Stimulated activated CD4-positive, alpha-beta T cell treated with anti-CD3 and anti-CD28 coated beads, TNF-alpha, amount 100 ng/mL, for 24 hours (primary cell): ENCODE data around the gene MLYCD.

Experiments used
- DNase-seq, 3 experiments: peaks; one replicate each; pipeline ENCODE4 v3.0.0-alpha.2; 2020; ENCODE audit warnings: low read depth in 3 of 3

The MLYCD gene

DNA sequence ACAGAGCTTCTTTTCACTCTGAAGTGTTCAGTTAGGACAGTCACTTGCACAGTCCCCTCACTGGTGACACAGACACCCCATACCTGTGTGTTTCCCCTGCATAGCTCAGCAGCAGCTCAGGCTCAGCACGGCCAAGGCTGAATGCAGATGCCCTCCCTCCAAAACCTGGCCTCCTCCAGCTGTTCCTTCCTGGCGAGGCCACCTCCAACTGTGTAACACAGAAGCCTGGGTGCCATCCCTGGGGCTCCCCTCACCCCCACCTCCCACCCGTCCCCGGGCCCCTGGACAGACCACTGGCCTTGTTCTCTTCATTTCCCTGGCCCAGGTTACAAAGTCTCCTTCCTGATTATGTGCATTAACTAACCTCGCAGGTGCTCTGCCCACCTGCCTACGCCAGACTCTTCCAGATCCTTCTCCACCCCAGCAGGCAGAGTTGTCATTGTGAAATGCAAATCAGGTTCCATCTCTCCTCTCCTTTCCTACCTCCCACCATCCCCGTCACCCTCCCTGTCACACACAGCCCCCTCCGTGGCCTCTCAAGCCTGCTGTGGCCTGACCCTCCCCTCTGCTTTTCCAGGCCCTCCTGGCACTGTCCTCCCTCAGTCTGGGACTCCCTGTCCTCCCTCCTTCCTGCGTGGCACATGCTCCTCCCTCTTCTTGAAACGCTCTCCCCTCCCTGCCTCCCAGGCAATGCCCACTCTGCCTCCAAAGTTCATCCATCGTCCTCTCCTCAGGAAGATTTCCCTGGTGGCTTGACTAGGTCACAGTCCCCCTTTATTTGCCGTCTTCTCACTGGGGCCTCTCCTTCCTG is 26.4 kb downstream of the MLYCD start:
- DNase-seq: no peak

DNA sequence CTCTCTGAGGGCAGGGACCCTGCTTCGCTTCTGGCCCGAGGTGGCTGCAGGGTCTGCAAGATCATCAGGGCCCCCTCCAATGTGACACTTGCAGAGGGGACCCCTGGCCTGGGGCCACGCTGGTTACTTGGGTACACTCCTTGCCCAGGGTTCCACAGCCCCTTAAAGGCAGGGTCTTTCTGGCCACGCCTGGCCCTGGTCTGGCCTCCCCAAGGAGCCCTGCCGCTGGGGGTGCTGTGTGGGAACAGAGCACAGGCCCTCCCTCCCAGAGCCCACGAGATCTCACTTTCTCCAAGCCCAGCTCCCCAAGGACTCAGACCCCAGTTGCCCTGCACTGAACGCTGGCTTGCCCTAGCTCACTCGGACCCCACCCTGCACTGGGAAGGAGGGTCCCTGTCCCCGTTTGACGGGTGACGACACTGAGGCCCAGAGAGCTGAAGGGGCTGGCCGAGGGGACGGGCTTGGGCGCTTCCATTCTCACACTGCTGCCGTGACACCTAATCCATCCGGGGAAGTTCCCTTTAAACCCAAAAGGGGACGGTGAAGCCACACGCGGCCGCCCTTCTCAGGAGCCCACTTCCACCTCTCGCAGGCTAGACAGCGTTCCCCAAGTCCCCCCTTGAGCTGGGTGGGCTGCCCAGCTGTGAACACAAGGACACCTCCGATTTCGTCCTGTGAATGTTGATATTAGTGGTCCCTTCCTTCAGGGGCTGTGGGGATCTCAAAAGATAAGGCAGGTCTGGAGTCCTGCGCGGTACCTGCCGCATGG is 27.2 kb downstream of the MLYCD start:
- DNase-seq: no peak

DNA sequence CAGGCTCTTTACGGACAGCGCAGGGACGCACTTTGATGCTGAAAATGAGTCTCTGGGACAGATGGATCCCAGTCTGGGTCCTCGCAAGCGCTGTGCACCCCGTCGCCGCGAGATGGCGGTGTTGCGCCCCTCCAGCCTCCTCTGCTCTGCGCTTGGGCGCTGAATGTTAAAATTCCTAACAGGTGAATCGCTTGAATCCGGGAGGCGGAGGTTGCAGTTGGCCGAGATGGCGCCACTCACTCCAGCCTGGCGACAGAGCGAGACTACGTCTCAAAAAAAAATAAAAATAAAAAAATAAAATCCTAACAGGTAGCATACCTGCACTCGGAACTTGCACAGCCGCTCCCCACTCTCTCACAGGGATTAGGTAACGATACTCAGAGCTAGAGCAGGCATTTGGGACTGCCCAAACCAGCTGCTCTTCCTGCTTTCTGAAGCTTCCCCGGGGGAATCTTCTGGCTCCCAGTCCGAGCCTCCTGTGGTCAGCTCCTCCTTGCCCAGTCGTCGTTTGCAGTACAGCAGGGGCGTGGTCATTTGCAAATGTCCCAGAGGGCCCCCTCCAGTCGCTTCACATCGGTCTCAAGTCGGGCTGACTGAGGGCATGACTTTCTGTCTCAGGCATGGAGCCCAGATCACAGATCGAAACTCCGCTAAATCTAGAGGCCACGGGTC is 27.9 kb downstream of the MLYCD start:
- peak; percentile 34 to 66 (median 35) for DNase-seq

DNA sequence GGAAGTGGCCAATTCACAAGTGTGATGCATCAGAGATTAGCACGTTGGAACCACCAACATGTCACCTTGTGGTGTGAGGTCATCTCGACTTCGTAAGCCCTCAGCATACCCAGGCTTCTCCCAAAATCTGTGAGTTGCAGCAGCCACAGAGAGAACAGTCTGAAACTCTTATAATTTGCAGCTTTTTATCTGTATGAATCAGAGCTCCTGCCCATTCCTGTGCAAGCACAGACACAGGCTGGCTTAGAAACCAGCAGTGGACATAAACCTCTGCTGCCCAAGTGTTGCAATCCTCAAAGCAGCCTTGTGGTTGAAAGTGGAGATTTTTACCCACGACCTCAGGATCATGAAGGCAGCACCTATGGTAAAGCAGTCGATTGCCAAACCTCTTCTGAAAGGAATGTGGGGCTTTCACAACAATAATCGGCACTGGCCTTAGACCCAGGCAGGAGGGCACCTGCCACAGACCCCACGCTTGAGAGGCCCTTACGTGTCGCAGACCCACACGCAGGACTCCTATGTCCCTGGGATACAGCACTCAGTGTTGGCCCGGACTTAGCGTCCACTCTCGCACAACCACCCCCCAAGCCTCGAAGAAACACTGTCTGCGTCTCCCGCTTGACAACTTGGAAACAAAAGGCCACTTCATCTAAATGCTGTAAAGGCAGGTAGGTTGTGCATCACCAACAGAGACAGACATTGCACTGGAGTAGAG is 29.6 kb downstream of the MLYCD start:
- no peak for DNase-seq

DNA sequence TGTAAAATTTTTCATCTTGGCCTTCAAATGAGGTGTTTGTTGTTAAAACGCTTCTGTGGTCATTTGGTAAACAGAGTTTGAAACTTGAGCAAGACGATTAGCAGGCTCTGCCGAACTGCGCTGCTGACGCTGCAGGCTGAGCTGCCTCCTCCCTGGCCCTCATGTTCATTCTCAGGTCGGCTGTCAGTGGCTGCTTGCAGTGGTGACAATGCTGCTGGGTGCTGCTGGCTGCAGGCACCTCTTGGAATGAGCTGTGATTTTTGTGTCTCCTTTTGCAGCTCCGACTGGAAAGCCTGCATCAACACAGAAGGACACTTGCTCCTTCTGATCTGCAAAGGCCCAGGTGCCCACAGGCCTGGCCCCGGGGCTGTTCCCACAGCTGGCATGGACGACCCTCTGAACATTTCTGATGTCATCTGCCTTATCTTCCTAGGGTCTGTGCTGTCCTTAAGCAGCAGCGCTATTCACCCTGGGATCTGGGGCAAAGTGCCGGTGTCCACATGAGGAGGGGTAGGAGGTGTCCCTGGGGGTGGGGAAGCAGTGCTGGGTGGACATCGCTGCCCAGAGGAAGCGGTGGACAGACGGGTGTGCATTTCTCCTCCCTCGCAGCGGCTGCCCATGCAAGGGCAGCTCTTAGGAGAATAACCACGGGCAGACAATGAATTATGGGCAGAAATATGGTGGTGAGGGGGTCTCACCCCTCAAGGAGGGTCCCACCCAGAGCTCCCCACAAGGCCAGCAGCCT is 31.1 kb downstream of the MLYCD start:
- DNase-seq: no peak

DNA sequence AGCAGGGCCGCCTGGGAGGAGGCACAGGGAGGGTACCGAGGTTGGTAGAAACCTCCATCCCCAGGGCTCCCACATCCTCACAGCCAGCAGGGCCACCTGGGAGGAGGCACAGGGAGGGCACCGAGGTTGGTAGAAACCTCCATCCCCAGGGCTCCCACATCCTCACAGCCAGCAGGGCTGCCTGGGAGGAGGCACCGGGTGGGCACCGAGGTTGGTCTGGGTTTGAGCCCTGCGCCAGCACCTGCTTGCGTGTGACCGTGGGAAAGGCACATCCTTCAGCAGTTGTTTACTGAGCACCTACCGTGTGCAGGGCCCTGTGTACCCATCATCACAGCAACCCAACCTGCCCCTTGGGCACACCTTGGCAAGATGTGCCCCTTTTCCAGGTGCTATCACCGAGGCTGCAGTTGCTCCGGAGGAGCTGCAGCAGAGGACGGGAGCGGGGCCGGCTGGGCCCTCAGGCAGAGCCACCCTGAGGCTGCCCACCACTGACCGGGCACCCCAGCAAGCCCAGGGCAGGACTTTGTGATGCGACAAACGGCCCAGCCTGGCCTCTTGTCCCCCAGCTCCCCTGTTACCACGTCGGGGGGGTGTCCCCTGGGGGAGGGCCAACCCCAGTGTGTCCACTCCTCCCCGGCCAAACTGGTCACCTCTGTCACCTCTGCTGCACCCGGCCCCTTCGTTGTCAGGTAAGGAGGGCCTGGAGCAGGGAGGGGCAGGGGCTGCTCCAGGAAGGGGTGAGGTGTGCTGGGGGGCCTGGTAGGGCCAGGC is 32.0 kb downstream of the MLYCD start:
- no peak for DNase-seq

DNA sequence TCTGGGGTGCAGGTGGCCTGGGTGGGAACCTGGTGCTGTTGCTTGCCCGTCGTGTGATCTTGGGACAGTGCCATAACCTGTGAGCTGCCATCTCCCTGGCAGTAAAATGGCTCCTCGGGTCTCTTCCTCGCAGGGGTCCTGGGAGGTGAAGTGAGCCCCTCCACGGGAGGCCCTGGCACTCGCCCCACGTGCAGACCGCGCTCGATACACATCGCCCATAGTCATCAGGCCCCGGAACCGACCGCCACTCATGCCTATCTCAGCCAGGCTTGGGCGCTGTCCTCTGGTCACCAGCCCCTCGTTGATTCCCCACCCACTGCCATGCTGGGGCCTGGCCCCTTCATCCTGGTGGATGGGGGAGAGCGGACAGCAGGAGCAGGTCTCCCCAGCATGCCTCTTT is 32.6 kb downstream of the MLYCD start:
- no peak for DNase-seq

DNA sequence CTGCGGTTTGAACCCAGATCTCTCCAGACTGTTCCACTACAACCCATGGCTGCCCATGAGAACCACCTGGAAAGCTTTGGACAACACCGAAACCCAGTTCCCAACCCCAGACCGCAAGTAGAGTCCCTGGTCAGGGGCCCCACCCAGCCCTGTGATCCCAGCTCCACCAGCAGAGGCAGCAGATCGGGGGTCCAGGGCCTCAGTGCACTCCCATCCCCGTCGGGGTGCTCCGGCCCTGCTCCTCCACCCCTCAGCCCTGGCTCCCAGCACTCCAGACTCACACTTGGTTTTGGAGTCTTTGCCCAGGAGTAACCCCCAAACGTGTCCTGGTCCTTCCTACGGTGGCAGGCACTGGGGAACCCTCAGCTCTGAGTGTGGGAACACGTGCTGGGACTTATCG is 33.4 kb downstream of the MLYCD start:
- DNase-seq: no peak

DNA sequence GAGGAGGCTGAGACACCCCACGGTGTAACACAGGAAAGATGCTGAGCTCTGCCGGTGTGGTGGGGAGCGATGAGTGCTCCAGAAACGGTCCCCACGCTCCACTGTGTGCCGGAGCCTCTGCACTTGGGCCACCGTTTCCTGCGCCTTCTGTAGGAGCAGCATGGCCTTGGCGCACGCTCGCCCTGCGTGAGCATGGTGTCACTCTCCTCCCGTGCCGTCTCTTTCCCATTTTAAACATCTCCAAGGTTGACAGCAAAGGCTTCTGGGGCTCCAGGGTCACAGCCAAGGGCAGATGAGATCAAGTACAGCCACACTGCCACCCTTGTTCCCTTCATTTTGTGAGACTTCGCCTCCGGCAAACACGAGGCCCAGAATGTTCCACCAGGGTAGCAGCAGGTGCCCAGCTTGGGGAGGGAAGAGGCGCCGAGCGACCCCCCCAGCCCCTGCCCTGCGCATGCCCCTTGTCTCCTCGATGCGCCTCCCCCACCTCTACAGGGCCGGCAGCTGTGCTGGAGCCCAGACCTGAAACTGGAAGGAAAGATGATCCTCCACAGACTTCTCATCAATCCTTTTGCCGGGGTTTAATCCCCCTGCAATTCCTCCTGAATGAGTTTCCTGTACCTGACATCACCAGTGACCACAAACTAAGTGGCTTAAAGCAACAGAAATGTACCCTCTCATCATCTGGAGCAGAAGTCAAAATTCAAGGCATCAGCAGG is 34.2 kb downstream of the MLYCD start:
- DNase-seq: no peak

DNA sequence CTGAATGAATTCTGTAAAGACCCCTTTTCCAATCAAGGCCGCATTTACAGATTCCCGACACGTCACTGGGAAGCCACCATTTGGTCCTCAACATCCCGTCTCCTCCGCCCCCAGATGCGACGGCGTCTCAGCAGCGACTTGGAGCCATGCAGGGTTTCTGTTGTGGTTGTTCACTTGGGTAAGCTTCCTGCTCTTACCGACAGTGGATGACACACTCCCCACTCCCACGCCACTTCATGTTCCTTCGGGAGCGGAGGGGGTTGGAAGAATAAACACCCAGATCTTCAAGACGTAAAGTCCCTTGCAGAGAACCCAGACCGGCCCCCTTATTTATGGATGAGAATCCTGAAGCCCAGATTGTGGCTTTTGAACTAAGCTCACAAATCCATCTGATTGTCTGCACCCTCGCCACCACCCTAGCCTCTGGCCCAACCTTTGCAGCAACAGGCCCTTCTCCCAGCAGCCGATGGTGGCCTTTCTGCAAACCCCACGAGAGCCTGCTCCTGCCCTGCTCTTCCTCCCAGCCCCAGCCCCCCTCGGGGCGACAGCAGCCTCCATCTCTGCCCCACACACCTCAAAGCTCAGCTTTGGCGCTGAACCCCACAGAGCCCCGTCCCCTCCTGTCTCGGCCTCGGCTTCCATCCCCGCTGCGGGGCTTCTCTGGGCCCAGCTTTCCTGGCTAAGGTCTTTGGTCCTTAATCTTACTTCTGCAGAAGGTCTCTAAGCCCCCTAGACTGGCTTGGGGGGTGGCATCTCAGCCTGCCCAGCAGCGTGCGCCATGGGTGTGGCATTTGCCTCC is 35.2 kb downstream of the MLYCD start:
- no peak for DNase-seq

DNA sequence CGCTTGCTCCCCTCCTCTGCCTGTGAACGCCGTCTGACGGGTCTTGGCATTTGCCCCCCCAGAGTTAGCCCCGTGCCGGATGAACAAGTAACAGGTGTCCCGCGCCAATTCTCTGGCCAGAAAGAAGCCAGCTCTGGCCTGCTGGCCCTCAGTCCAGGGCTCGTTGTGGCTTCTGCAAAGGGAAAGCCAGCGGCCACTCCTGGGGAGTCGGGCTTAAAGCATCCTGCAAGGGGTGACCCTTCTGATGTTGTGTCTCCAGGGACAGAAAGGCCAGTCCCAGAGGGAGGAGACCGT is 35.7 kb downstream of the MLYCD start:
- DNase-seq: no peak

DNA sequence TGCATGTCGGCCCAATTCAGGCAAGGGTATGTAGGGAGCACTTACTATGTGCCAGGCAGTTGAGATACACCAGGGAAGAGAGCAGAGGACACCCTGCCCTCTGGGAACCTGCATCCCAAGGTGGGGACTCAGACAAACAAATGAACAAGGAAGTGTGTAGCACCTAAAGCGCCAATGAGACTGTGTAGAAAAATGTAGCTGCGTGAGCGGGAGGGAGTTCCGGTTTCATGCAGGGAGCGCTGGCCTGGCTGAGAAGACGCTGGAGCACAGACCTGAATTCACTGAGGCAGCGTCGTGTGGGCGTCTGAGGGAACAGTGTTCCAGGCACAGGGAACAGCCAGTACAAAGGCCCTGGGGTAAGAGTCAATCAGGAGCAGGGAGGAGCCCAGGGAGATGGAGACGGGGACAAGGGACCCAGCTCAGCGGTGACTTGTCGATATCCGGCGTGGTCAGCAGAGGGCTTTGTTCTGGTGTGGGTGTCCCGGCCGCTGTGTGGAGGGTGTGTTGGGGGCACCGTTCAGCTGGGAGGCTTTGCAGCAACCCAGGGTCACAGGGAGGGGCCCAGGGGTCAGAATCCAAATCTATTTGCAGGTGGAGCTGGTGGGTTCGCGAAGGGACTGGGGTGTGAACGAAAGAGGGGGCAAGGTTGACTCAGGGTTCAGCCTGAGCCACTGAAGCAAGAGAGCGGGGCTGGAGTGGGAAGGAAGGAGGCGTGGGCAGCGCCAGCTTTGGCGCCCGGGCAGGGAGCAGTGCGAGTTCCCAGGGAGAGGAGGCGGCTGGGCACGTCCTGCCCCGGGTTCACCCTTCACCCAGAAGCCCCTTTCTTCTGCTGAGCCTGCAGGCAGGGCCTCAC is 36.3 kb downstream of the MLYCD start:
- no peak for DNase-seq

DNA sequence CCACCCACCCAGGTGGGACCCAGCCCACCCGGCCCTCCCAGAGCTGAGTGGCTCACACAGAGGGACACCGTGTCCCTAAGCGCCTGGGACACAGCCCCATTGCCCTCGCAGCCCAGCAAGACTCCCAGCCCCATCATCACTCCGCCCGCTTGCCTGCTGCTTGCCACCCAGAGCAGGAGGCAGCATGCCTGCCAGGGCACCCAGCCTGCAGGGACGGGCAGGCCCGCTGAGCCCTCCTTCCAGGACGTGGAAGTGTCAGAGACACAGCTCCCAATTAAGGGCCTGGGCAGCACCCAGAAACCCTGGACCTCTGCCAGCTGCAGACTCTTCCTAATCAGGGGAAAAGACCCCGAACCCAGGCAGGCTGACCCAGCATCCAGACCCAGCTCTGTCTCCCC is 36.9 kb downstream of the MLYCD start:
- no peak for DNase-seq

DNA sequence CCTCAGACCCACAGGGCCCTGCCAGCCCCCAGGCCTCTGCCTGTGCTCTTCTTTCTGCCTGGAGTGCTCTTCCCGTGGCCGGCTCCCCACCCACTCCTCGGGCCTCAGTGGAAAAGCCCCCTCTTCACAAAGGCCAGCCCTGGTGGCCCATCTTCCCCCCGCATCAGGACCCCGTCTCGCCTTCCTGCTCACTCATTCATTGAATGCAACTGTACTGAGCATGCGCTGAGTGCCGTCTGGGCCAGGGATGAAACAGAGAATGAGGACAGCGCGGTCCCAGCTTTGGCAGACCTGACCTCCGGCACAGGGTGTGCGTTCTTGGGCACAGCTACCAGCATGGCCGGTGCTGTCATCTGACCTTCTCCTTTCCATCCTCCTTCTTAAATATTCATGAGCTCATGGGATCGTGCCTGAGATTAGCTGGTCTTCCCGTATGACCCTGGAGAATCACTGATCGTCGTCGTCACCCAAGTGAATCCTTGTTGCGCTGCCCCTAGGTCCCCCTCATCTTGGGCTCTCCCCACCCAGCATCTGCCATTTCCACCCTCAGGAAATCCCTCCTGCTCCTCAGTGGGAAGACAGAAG is 37.8 kb downstream of the MLYCD start:
- DNase-seq: no peak

DNA sequence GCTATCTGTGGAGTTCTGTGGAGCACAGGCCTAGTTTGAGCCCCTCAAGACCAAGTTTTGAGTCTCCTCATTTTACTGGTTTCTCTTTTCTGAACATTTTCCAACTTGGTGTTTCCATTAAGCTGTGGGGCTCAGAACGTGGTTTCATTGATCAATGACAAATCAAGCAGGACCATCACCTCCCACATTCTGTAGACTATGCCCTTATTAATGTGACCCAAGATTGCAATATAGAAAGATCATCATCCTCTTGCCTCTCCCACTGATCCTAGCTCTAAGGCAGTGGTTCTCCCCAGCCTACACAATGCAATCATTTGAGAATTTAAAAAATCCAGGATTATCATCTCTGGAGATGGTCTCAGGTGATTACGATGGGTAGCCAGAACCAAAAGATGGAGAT is 38.4 kb downstream of the MLYCD start:
- DNase-seq: no peak

DNA sequence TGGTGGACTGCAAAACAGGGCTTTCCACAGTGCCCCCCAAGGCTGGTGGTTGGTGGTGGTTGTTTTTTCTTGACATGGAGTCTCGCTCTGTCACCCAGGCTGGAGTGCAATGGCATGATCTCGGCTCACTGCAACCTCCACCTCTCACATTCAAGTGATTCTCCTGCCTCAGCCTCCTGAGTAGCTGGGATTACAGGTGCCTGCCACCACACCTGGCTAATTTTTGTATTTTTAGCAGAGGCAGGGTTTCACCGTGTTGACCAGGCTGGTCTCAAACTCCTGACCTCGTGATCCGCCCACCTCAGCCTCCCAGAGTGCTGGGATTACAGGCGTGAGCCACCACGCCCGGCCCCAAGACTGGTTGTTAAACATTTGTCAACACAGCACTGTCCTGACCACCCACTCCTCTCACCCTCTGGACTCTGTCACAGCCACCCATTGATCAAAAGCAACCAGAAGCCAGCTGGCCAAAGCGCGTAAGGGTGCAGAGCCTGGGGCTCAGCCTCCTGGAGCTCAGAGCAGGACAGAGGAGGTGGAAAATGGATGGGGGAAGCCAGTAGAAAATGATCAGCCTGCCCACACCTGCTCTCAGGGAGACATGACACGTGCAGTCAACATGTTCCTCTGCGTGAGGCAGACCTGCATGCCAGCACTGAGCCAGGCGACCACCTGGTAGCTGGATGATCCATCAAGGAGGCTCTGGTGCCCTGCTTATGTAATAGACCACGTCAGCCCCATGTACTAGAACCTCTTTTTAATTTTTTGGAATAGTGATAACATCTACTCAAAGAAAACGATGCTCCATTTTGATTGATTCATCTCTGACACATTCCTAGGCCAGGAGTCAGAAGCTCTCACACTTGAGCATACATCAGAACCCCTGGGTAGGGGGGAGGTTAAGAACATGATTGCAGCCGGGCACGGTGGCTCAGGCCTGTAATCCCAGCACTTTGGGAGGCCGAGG is 39.3 kb downstream of the MLYCD start:
- no peak for DNase-seq
